Left forelimb (tissue), 1 donor: Measurements from ENCODE around the gene SLC49A4.

Source experiments
- DNase-seq: peaks from one replicate; pipeline ENCODE4 v3.0.0-alpha.2; 2018; ENCODE audit warnings: low spot score

Gene SLC49A4

GRCh38 chr3:122859021-122859805 is 64.3 kb downstream of the SLC49A4 start:
- DNase-seq, result no peak

- no peak for DNase-seq
Observed at GRCh38 chr3:122862381-122862780, 67.5 kb downstream of the SLC49A4 start.

- DNase-seq, result no peak
Observed at GRCh38 chr3:122864498-122864897, 69.6 kb downstream of the SLC49A4 start.

- no peak for DNase-seq
Observed at GRCh38 chr3:122868322-122868721, 73.5 kb downstream of the SLC49A4 start.

GRCh38 chr3:122873741-122874515 is 79.1 kb downstream of the SLC49A4 start:
- DNase-seq, result no peak

GRCh38 chr3:122875547-122876127 is 80.8 kb downstream of the SLC49A4 start:
- DNase-seq, result no peak

GRCh38 chr3:122880173-122880572 is 85.3 kb downstream of the SLC49A4 start:
- DNase-seq, result no peak

GRCh38 chr3:122880624-122881023 is 85.8 kb downstream of the SLC49A4 start:
- no peak for DNase-seq

GRCh38 chr3:122882361-122882947 is 87.6 kb downstream of the SLC49A4 start:
- DNase-seq, result no peak

- DNase-seq, result no peak
Observed at GRCh38 chr3:122886251-122886650, 91.4 kb downstream of the SLC49A4 start.

GRCh38 chr3:122886946-122887345 is 92.1 kb downstream of the SLC49A4 start:
- no peak for DNase-seq

- peak; percentile 85 for DNase-seq
Observed at GRCh38 chr3:122890077-122890719, 95.3 kb downstream of the SLC49A4 start.

- DNase-seq, result no peak
Observed at GRCh38 chr3:122890720-122891220, 95.9 kb downstream of the SLC49A4 start.

- no peak for DNase-seq
Observed at GRCh38 chr3:122892118-122892960, 97.5 kb downstream of the SLC49A4 start.

GRCh38 chr3:122893282-122893681 is 98.4 kb downstream of the SLC49A4 start:
- no peak for DNase-seq

- no peak for DNase-seq
Observed at GRCh38 chr3:122893754-122894668, 99.1 kb downstream of the SLC49A4 start.

GRCh38 chr3:122898298-122898697 is 103.4 kb downstream of the SLC49A4 start:
- no peak for DNase-seq

GRCh38 chr3:122902326-122902725 is 107.5 kb downstream of the SLC49A4 start:
- no peak for DNase-seq

GRCh38 chr3:122903171-122903570 is 108.3 kb downstream of the SLC49A4 start:
- no peak for DNase-seq

- DNase-seq, result no peak
Observed at GRCh38 chr3:122907471-122907870, 112.6 kb downstream of the SLC49A4 start.
